ENCODE measurements around the gene ADGRE3. TPM values are rescaled to one million over a fixed set of nuclear protein-coding genes. Genes with fewer than 3 reads are reported as not detected.

Gene ADGRE3
- total RNA-seq, 1 donor: not detected

- H3K4me3 ChIP-seq (ENCODE audit: low read depth, low read length): no peak overlapping the region
- peak; percentile 16 for DNase-seq (ENCODE audit: low read depth)
- TF ChIP-seq, protein P1, sequence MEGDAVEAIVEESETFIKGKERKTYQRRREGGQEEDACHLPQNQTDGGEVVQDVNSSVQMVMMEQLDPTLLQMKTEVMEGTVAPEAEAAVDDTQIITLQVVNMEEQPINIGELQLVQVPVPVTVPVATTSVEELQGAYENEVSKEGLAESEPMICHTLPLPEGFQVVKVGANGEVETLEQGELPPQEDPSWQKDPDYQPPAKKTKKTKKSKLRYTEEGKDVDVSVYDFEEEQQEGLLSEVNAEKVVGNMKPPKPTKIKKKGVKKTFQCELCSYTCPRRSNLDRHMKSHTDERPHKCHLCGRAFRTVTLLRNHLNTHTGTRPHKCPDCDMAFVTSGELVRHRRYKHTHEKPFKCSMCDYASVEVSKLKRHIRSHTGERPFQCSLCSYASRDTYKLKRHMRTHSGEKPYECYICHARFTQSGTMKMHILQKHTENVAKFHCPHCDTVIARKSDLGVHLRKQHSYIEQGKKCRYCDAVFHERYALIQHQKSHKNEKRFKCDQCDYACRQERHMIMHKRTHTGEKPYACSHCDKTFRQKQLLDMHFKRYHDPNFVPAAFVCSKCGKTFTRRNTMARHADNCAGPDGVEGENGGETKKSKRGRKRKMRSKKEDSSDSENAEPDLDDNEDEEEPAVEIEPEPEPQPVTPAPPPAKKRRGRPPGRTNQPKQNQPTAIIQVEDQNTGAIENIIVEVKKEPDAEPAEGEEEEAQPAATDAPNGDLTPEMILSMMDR (IDR thresholded peaks at IDR 0.05; ENCODE audit: insufficient read depth, low read depth, low read length): peak; percentile 23
Measured at GRCh38 chr19:14686411-14686810, 11.8 kb upstream of the ADGRE3 start.

DNA sequence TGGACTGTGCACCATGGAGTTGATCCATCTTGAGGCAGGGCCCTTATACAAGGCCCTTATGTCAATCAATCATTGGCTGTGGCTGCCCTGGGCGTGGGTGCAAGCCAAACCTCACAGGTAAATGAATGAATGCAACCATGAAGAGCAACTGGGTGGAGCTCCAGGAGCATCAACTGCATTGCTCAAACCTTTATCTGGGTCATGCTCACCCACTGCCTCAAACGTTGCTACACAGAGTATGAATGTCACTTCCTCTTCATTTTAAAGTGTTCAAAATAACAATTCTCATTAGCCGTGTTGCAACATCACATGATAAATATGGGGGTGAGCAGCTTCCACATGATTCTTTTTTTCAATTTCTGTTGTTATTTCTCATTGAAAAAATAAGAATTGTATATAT lies 8.8 kb upstream of the ADGRE3 start:
- DNase-seq (ENCODE audit: low read depth): no peak
- TF ChIP-seq, protein P1 (IDR thresholded peaks at IDR 0.05; ENCODE audit: insufficient read depth, low read depth, low read length): no peak
- no peak overlapping the region for H3K4me3 ChIP-seq (ENCODE audit: low read depth, low read length)

DNA sequence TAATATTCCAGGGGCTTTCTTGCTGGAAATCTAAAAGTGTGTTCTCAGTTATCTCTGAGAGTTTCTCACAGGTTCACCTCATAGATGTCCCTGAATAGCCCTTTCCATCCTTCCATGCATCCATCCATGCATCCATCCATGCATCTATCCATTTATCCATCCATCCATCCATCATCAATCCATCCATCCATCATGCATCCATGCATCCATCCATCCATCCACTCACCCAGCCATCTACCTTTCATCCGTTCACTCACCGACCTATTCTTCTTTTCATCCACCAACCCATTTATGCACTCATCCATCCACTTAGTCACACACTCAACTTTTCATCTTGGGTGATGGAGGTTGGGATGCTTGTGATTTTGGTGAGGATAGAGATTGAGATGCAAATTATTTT lies 7.4 kb upstream of the ADGRE3 start:
- no peak for DNase-seq (ENCODE audit: low read depth)
- H3K4me3 ChIP-seq (ENCODE audit: low read depth, low read length): no peak overlapping the region
- TF ChIP-seq, protein P1 (IDR thresholded peaks at IDR 0.05; ENCODE audit: insufficient read depth, low read depth, low read length): no peak

GRCh38 chr19:14678199-14678598 lies 3.6 kb upstream of the ADGRE3 start:
- H3K4me3 ChIP-seq (ENCODE audit: low read depth, low read length): no peak overlapping the region
- TF ChIP-seq, protein P1 (IDR thresholded peaks at IDR 0.05; ENCODE audit: insufficient read depth, low read depth, low read length): no peak
- DNase-seq (ENCODE audit: low read depth): no peak

DNA sequence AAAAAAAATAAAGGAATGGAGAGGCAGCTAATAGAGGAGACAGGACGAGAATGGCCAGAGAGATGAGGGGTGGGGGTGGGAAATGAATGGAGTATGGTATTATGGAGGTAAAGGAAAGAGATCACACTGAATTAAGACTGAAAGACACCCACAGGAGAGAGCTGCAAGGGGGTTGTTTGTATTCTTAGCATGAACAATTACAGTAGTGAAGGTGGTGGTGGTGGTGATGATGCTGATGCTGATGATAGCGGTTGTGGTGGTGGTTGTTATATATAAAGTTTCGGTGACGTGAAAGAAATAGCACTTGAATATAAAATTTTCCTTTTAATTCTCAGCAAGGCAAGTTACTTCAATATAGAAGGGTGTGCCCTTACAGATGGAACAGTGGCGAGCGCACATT lies 2.8 kb upstream of the ADGRE3 start:
- TF ChIP-seq, protein P1 (IDR thresholded peaks at IDR 0.05; ENCODE audit: insufficient read depth, low read depth, low read length): no peak
- no peak for DNase-seq (ENCODE audit: low read depth)
- H3K4me3 ChIP-seq (ENCODE audit: low read depth, low read length): no peak overlapping the region

DNA sequence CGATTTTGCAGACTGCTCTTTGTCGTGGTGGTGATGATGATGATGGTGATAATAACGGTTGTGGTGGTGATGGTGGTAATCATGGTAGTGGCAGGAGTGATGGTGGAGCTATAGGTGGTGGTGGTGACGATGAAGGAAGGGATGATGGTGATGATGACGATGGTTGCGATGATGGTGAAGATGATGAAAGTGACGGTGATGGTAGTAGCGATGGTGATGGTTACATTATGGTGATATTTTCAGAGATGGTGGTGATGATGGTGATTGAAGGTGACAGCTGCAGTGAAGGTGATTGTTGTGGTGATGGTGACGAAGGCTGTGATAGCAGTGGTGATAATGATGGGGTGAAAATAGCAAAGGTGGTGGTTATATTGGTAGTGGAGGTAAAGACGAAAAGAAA lies 2.1 kb upstream of the ADGRE3 start:
- DNase-seq (ENCODE audit: low read depth): no peak
- TF ChIP-seq, protein P1 (IDR thresholded peaks at IDR 0.05; ENCODE audit: insufficient read depth, low read depth, low read length): no peak
- H3K4me3 ChIP-seq (ENCODE audit: low read depth, low read length): no peak overlapping the region

GRCh38 chr19:14673088-14673487 lies 1.6 kb downstream of the ADGRE3 start:
- no peak overlapping the region for H3K4me3 ChIP-seq (ENCODE audit: low read depth, low read length)
- TF ChIP-seq, protein P1 (IDR thresholded peaks at IDR 0.05; ENCODE audit: insufficient read depth, low read depth, low read length): no peak
- no peak for DNase-seq (ENCODE audit: low read depth)
